ENCODE measurements around the gene RPS27.
"Not testable (repeated sequence)": the region's sequence is repeated elsewhere in the genome, so short reads cannot be mapped to it uniquely, and the experiment has no call there.

Gene RPS27

DNA sequence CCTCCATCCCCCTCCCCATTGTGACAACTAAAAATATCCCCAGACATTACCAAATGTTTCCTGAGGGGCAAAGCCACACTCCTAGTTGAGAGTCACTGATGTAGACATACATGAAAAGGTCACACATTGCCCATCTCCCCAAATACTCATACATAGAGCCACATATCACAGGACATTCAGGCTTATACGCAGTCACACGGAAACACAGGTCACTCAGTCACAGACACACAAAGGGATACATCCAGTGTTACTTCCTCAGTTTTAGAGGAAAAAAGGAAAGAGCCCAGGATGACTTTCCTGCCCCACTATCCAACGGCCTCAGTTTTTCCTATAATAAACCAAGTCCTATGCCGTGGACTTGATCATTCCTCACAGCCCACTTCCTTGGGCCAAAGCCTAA lies 29.1 kb upstream of the RPS27 start:
- no peak for DNase-seq (ENCODE audit: low read depth, low spot score)

- no peak for DNase-seq (ENCODE audit: low read depth, low spot score)
Observed at GRCh38 chr1:153962088-153963029, 28.2 kb upstream of the RPS27 start.

DNA sequence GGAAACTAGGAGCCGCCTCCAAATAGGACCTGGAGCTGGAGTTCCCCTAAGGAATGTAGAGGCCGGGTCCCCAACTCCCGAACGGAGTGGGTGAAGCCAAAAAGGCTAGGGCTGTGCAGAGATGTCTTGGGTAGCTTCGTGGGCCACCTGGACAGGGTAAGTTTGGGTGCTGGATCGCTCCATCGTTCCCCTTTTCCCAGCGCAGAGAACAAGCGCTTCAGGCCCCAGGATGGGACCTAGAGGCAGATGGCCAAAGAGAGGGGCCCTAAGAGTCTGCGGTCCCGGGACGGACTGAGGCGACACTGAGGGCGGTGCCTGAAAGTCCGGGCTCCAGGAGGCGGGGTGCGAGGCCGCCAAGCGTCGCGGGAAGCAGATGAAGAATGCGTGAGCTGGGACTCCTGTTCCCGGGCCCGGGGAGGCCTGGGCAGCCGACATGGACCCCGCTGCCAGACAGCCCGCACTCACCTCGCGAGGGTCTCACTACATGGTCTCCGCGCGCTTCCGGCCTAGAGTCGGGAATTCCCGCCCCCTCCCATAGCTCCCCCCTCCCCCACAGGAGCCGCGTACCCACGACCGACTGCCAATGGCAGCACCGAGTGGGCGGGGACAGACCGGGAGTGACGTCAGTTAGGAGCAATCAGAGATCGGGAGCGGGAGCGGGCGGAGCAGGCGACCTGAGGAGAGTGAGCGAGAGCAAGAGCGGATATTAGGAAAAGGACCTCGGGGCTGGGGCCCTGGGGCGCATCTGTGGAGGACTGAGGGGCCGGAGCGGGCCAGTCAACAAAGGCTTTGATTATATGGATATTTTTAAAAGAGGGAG lies 27.3 kb upstream of the RPS27 start, which contains the start of gene SLC39A1:
SLC39A1 (minus strand) TSS at position 508 of the 820 bp plus-strand sequence. CDS start 822 bp downstream, outside the sequence.
- DNase-seq (ENCODE audit: low read depth, low spot score): peak; percentile 85

DNA sequence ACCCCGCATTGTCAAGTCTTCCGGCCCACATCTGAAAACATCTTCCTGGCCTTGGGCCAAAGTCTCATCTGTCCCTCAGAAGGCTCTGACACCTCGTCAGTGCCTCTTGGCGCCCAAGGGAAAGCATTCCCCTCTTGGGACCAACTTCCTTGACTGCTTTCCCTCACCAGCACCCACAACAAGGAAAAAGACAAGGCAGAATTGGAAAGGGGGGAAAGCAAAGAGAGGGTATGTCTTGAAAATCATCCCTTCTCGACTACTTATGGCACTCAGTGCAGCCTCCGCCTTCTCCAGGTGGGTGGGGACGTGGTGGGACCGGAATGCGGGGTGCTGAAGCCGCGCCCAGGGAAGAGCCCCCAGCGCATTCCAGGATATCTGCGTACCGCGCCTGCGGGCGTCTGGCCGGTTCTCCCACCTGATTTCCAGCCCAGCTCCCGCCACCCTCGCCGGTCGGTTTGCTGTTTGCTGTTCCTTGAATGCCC lies 26.7 kb upstream of the RPS27 start:
- DNase-seq (ENCODE audit: low read depth, low spot score): no peak

DNA sequence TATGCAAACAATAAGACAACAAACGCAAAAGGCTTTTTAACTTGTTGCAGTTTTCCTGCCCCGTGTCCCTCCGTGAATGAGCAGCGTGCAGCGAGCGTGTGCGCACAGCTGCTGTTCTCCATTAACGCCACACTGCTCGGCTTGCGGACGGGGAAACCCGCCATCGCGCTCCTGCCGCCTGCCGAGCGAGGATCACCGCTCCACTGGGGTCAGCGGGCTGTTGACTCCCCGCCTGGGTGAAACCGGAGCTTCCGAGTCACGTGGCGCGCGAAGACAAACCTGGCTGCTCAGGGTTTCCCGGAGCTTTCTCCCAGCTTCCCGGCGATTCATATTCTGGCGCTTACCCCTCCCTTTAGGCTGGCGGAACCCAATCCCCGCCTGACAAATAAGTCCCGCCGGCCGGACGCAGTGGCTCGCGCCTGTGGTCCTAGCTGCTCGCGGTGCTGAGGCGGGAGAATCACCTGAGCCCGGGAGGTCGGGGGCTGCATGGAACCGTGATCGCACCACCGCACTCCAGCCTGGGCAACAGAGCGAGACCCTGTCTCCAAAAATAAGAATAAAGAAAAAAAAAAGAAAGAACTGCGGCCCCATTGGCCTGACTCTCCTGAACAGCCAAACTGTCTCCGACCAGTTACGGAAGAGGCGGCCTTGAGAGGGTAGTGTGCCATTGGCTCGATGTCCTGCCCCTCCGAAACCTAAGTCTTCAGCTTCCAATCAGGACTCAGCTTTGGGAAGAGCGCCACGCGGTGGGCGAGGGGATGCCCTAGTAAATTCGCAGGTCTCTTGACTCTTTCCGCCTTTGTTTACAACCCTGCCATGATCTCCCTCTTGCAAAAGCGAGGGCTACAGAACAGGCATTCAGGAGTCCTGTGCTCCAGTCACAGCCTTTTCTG lies 23.2 kb upstream of the RPS27 start, which contains the start of gene CREB3L4:
CREB3L4 (plus strand) TSS at position 796 of the 893 bp plus-strand sequence. CDS start 624 bp downstream, outside the sequence.
- DNase-seq (ENCODE audit: low read depth, low spot score): peak; percentile 60

DNA sequence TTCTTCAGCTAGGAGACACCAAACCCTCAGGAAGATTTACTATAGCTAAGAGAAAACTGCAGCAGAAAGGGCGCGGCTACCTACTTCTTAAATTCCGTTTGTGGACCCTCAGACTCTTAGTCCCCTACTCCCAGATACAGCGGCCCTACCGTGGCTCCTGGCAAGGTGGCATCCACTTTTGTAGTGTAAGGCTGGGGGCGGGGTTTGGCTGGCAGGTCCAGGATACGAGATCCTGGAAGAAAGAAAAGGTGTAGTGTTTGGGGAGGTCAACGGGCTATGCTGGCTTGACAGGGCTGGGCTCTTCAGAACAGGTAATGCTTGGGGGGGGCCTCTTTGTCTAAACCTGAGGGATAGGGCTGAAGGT lies 22.6 kb upstream of the RPS27 start:
- DNase-seq (ENCODE audit: low read depth, low spot score): no peak

DNA sequence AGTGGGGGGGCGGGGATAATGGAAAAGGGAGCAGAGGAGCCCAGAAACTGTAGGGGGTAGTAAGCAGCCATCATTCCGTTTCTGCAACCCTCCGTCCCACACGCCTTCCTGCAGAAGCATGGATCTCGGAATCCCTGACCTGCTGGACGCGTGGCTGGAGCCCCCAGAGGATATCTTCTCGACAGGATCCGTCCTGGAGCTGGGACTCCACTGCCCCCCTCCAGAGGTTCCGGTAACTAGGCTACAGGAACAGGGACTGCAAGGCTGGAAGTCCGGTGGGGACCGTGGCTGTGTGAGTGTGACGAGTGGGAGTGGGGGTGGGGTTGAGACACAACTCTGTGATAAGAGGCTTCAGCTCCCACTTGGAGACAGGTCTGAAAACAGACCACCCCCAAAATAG lies 22.2 kb upstream of the RPS27 start:
- no peak for DNase-seq (ENCODE audit: low read depth, low spot score)

GRCh38 chr1:153968972-153969371 lies 21.6 kb upstream of the RPS27 start:
- DNase-seq (ENCODE audit: low read depth, low spot score): no peak

- no peak for DNase-seq (ENCODE audit: low read depth, low spot score)
Observed at GRCh38 chr1:153970346-153970745, 20.2 kb upstream of the RPS27 start.

GRCh38 chr1:153973071-153973470 lies 17.5 kb upstream of the RPS27 start:
- DNase-seq (ENCODE audit: low read depth, low spot score): no peak

DNA sequence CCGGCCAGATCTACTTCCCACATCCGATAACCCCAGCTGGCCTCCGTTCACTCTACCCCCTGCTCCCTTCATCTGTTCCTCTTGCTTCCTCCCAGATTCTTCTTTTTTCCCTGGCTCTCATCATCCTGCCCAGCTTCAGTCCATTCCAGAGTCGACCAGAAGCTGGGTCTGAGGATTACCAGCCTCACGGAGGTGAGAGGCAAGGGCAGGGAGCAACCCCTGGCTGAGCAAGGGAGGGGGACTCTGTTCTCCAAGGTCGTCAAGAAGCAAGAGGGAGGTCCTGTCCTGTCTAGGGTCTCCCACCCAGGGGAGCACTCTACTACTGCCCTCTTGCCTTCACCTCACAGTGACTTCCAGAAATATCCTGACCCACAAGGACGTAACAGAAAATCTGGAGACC lies 17.0 kb upstream of the RPS27 start:
- DNase-seq (ENCODE audit: low read depth, low spot score): no peak

DNA sequence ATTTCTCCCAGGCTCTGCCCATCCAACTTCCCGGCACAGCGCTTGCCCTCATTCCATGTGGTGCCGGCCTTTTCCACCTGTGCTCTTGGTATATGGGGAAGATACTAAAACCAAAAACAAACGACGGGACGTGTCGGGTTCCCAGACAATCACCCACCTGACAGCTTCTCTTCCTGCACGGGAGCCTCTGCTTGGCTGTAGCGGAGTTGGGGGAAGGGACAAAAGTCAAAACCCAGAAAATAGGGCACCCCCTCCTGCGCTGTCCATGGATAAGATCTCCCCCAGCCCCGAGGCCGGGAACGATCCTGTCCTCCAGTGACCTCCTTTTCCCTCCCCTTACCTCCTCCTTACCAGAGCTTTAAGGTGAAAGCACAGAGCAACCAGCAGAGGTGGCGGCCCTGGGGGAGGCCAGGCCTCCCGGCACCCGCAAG lies 13.7 kb upstream of the RPS27 start:
- DNase-seq (ENCODE audit: low read depth, low spot score): no peak

DNA sequence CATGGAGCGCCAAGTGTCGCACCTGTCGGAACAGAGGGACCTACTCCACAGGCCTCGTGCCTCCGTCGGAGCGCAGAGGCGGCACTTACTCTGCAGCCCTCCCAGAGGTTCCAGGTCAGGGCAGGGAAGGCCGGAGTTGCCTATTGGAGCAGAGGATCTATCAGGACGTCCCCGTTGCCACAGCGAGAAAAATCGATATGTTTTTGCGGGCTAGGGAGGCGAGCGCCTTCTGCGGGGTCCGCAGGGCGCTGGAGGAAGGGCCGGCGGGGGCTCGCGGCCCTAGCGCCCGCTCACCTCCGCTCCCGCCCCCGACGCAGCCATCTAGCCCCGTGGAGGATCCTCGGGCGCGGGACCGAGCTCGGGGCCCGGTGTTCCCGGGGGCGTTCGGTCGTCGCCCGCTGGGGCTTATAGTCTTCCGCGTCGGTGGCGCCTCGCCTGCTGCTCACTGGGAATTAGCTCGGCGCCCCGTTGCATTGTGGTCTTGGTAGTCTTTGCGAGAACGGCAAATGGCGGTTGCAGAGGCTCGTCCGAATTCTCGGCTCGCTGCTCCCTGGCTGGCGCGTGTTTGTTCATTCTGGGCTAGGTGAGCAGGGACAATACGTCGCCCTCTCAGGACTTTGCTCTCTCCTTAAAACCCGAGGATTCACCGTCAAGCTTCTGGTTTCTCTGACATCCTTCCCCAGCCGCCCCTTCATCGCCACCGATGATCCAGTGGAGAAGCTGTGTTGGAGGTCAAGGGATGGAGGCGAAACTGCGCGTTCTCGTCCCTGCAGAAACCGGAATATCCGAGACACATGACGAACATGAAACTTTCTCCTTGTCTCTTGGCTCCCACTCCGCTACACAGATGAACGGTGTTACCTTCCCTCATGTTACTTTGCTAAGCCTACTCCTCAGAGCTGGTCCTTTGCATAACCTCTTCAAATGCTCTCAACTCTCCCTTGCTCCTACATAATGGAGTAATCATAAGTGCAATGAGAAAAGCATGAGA lies 13.0 kb upstream of the RPS27 start, which contains the start of gene JTB:
JTB (minus strand) TSS at position 425 of the 991 bp plus-strand sequence; CDS start at position 3, 422 bp downstream.
- peak; percentile 75 for DNase-seq (ENCODE audit: low read depth, low spot score)

DNA sequence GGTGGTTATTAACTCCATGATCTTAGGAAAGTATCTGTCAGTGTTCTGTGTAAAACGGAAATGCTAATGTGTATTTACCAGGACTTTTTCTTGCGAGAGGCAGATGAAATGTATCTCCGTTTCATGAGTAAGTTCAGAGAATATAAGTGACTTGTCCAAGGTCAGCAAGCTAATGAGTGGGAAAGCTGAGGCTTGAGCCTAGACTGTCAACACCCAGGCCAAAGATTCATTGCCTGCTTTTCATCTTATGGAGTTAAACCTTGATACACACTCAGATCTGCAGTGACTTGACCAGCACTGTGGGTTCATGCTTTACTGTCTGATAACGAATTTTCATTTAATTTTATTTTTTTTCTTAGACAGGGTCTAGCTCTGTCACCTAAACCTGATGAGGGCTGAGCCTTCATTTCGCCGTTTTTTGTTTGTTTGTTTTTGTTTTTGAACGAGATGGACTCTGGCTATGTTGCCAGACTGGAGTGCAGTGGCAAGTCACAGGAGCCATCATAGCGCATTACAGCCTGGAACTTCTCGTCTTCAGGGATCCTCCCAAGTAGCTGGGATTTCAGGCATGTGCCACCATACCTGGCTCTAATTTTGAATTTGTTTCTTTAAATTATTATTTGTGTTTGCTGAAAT lies 12.2 kb upstream of the RPS27 start:
- no peak for DNase-seq (ENCODE audit: low read depth, low spot score)

GRCh38 chr1:153979091-153979490 lies 11.5 kb upstream of the RPS27 start:
- DNase-seq (ENCODE audit: low read depth, low spot score): not testable (repeated sequence)

DNA sequence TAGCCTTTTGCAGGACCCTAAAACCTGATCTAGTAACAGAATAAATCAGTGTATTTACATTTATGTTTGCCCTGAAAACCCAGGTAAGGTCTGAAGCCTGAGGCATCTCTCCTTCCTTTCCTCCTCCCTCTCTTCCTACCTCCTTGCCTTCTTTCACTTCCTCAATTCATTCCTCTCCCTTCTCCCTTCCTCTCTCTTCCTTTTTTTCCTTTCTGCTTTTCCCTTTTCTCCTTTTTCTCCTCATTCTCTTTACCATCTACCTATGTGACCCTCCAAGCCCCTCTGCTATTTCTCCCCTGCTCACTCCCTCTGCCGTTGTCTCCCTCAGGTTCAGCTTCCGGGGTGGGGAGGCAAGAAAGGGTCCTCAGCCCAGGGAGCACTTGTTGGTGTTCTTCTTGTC lies 8.8 kb upstream of the RPS27 start:
- not testable (repeated sequence) for DNase-seq (ENCODE audit: low read depth, low spot score)

GRCh38 chr1:153984123-153984894 lies 6.3 kb upstream of the RPS27 start:
- no peak for DNase-seq (ENCODE audit: low read depth, low spot score)

GRCh38 chr1:153985341-153985912 lies 5.1 kb upstream of the RPS27 start:
- DNase-seq (ENCODE audit: low read depth, low spot score): peak; percentile 48

Measured in activated naive CD8-positive, alpha-beta T cell treated with anti-CD3 and anti-CD28 coated beads, Interleukin-2, amount 50 U/mL, for 16 hours (primary cell).